Suprapubic skin (tissue), 4 donors: ENCODE data around the gene IFITM10. TPM values are rescaled to one million over a fixed set of nuclear protein-coding genes. Genes with fewer than 3 reads are reported as not detected.
A peak's percentile ranks its signal among the peaks of the same experiment; 100 is the strongest.

Experiments
- DNase-seq, 2 donors: peaks; one replicate each; pipeline ENCODE4 v3.0.0-alpha.2; 2019; ENCODE audit warnings: low spot score in 2 of 2
- H3K27ac ChIP-seq: fragments of 200-600 bp; sonication (generic); one replicate; pipeline ENCODE4 v1.5.1; 2019
- H3K27me3 ChIP-seq: fragments of 200-600 bp; sonication (generic); one replicate; pipeline ENCODE4 v1.5.1; 2019
- H3K36me3 ChIP-seq: fragments of 200-600 bp; sonication (generic); one replicate; pipeline ENCODE4 v1.5.1; 2019
- H3K4me1 ChIP-seq: fragments of 200-600 bp; sonication (generic); one replicate; pipeline ENCODE4 v1.5.1; 2019
- H3K4me3 ChIP-seq: fragments of 200-600 bp; sonication (generic); one replicate; pipeline ENCODE4 v1.5.1; 2019; ENCODE audit warnings: mild to moderate bottlenecking
- H3K9me3 ChIP-seq: fragments of 200-600 bp; sonication (generic); one replicate; pipeline ENCODE4 v1.5.1; 2019
- CTCF ChIP-seq, 2 donors: fragments of 200-600 bp in 1 of 2; fragments of 450-650 bp in 1 of 2; sonication (generic) in 1 of 2; IDR thresholded peaks; one replicate each; pipeline ENCODE4 v1.5.1; 2016 to 2019; ENCODE audit warnings: antibody characterized with exemption in 2 of 2, mild to moderate bottlenecking in 1 of 2, moderate library complexity in 1 of 2
- EP300 ChIP-seq: sonication (generic); formaldehyde crosslinking; IDR thresholded peaks from one replicate; pipeline ENCODE4 v1.6.1; 2017; ENCODE audit warnings: antibody characterized with exemption
- POLR2A ChIP-seq, 2 donors: fragments of 450-650 bp; IDR thresholded peaks; one replicate each; pipeline ENCODE4 v1.6.1; 2017; ENCODE audit warnings: antibody characterized with exemption in 2 of 2, mild to moderate bottlenecking in 2 of 2, moderate library complexity in 2 of 2
- POLR2AphosphoS5 ChIP-seq, 3 donors: sonication (generic); formaldehyde crosslinking; IDR thresholded peaks; one replicate each; pipeline ENCODE4 v1.6.1; 2017; ENCODE audit warnings: antibody characterized with exemption in 3 of 3
- WGBS: methylation state at CpG from one replicate; pipeline ENCODE4 v1.1.5; 2018; 5-methylcytosine and 5-hydroxymethylcytosine counted together
- total RNA-seq, 4 donors: library from RNA; depleted of rRNA; stranded (reverse); fragments of >200 nt; gene quantifications; one replicate each; pipeline ENCODE4 v1.1.0, GENCODE V29; 2016

IFITM10 gene
- total RNA-seq, 4 donors from 2014 or later, result 2.6 to 7.6 (median 6.9) TPM

DNA sequence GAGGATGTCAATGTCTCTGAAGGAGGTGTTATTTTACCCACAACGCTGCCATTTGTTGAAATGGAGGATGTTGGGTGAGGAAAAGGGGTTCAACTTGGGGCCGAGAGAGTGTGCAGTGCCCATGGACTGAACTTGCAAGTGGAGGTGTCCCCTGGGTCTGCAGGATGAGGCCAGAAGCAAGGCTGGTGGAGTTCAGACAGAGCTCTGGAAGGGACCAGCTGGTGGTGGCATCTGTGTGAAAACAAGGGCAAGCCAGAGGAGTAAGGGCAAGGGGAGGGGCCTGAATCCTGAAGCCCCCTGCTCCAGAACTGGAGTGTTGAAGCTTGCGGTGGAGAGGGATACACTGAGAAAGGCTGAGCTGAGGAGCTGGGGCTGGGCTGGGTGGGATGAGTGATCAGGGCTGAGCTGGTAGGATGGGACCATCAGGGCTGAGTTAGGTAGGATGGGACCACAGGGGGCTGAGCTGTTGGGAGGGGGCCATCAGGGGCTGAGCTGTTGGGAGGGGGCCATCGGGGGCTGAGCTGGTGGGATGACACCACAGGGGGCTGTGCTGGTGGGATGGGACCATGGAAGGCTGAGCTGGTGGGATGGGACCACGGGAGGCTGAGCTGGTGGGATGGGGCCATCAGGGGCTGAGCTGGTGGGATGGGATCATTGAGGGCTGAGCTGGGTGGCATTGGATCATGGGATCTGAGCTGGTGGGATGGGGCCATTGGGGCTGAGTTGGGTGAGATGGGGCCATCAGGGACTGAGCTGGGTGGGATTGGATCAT is 26.7 kb upstream of the IFITM10 start:
- DNase-seq, result peak; percentile 53 to 77
- H3K27ac ChIP-seq, result no peak overlapping the region
- TF ChIP-seq POLR2AphosphoS5 (IDR thresholded peaks at IDR 0.05) (no peak), POLR2A (IDR thresholded peaks at IDR 0.05) (no peak), CTCF (IDR thresholded peaks at IDR 0.05) (no peak), EP300 (no peak)
- no peaks in the 10 kb centered on the region for H3K9me3 ChIP-seq
- no peak overlapping the region for H3K4me3 ChIP-seq
- WGBS, result 90% methylated on average over 5 of the region's 5 CpGs
- peaks cover 3% of the 10 kb centered on the region for H3K27me3 ChIP-seq
- H3K4me1 ChIP-seq, result peaks cover 18% of the 10 kb centered on the region
- no peaks in the 10 kb centered on the region for H3K36me3 ChIP-seq

- Histone ChIP-seq H3K27ac (no peak overlapping the region), H3K4me1 (peaks cover 26% of the 10 kb centered on the region)
- peak in 1 of 2 donors; percentile 31 for DNase-seq
Measured at GRCh38 chr11:1776331-1776851, 26.0 kb upstream of the IFITM10 start.

GRCh38 chr11:1774886-1775285 is 24.5 kb upstream of the IFITM10 start:
- Histone ChIP-seq H3K27me3 (peaks cover 3% of the 10 kb centered on the region), H3K36me3 (no peaks in the 10 kb centered on the region), H3K4me3 (no peak overlapping the region), H3K4me1 (peaks cover 36% of the 10 kb centered on the region), H3K27ac (no peak overlapping the region), H3K9me3 (no peaks in the 10 kb centered on the region)
- 92% methylated on average over 7 of the region's 12 CpGs for WGBS
- peak; percentile 53 to 54 for DNase-seq
- TF ChIP-seq CTCF (IDR thresholded peaks at IDR 0.05), result no peak
- TF ChIP-seq EP300, result no peak
- TF ChIP-seq POLR2AphosphoS5 (IDR thresholded peaks at IDR 0.05), result no peak
- TF ChIP-seq POLR2A (IDR thresholded peaks at IDR 0.05), result no peak

More at GRCh38 chr11:1776331-1776851, 26.0 kb upstream of the IFITM10 start:
- H3K36me3 ChIP-seq, result no peaks in the 10 kb centered on the region
- no peak overlapping the region for H3K4me3 ChIP-seq
- peaks cover 3% of the 10 kb centered on the region for H3K27me3 ChIP-seq
- TF ChIP-seq EP300, result no peak
- TF ChIP-seq CTCF (IDR thresholded peaks at IDR 0.05), result no peak
- WGBS, result 98% methylated on average over 11 of the region's 11 CpGs
- H3K9me3 ChIP-seq, result no peaks in the 10 kb centered on the region

DNA sequence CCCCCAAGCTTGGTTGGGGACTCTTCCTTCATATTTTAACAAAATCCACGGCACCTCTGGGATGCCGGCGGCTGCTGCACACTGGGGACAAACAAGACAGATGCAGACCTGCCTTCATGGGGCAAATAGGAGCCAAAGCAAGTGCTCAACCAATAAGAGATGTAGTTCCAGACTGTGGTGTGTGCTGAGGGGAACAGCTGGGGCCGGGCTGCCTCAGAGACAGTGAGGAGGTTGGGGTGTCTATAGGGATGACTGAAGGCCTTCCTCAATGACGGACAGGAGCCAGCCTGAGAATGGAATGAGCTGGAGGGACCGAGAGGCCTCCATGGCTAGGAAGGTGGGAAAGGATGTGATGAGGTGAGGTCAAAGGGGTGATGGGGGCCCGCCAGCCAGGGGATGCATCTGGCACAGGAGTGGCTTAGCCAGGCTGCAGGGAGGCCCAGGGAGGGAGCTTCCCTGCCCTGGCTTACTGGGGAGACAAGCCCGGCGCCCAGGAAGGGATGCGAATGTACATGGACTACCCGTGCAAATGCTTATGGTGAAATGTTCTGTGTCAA is 23.7 kb upstream of the IFITM10 start:
- TF ChIP-seq EP300, result no peak
- TF ChIP-seq CTCF (IDR thresholded peaks at IDR 0.05), result no peak
- no peak for TF ChIP-seq POLR2A (IDR thresholded peaks at IDR 0.05)
- TF ChIP-seq POLR2AphosphoS5 (IDR thresholded peaks at IDR 0.05), result no peak
- Histone ChIP-seq H3K4me3 (no peak overlapping the region), H3K27me3 (peaks cover 1% of the 10 kb centered on the region), H3K36me3 (no peaks in the 10 kb centered on the region), H3K4me1 (peaks cover 43% of the 10 kb centered on the region), H3K27ac (no peak overlapping the region), H3K9me3 (no peaks in the 10 kb centered on the region)
- DNase-seq, result peak; percentile 52 to 57
- 96% methylated on average over 11 of the region's 11 CpGs for WGBS
